GM12873 (cell line): ENCODE results near the gene TMEM150B.

ENCODE experiments used
- TF ChIP-seq, protein P1 (sequence below): IDR thresholded peaks from 2 replicates; pipeline ENCODE4 v1.5.1; 2012; ENCODE audit warnings: low read depth, mild to moderate bottlenecking, moderate library complexity, low read length, control low read depth; ENCODE audit not compliant: insufficient read depth; ENCODE audit errors: missing control alignments

TMEM150B gene

GRCh38 chr19:55341171-55341588 is 16.0 kb upstream of the TMEM150B start:
- TF ChIP-seq, protein P1, sequence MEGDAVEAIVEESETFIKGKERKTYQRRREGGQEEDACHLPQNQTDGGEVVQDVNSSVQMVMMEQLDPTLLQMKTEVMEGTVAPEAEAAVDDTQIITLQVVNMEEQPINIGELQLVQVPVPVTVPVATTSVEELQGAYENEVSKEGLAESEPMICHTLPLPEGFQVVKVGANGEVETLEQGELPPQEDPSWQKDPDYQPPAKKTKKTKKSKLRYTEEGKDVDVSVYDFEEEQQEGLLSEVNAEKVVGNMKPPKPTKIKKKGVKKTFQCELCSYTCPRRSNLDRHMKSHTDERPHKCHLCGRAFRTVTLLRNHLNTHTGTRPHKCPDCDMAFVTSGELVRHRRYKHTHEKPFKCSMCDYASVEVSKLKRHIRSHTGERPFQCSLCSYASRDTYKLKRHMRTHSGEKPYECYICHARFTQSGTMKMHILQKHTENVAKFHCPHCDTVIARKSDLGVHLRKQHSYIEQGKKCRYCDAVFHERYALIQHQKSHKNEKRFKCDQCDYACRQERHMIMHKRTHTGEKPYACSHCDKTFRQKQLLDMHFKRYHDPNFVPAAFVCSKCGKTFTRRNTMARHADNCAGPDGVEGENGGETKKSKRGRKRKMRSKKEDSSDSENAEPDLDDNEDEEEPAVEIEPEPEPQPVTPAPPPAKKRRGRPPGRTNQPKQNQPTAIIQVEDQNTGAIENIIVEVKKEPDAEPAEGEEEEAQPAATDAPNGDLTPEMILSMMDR, result no peak

DNA sequence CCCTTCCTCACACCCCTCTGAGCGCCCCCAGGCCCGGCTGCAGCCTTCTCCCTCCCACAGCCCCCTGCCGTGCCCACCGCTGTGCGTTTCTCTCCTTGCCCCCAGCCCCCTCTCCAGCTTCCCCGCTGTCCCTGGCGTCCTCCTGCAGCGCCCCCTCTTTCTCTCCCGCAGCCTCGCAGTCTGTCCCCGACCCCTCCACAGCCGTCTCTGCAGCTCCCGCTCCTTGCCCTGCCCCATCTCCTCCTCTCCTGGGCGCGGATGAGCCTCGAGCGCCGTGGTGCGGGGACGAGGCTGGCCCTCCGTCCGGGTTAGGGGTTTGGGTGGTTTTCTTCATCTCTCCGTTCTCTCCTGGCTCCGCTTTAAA is 15.6 kb upstream of the TMEM150B start:
- TF ChIP-seq, protein P1, result no peak

DNA sequence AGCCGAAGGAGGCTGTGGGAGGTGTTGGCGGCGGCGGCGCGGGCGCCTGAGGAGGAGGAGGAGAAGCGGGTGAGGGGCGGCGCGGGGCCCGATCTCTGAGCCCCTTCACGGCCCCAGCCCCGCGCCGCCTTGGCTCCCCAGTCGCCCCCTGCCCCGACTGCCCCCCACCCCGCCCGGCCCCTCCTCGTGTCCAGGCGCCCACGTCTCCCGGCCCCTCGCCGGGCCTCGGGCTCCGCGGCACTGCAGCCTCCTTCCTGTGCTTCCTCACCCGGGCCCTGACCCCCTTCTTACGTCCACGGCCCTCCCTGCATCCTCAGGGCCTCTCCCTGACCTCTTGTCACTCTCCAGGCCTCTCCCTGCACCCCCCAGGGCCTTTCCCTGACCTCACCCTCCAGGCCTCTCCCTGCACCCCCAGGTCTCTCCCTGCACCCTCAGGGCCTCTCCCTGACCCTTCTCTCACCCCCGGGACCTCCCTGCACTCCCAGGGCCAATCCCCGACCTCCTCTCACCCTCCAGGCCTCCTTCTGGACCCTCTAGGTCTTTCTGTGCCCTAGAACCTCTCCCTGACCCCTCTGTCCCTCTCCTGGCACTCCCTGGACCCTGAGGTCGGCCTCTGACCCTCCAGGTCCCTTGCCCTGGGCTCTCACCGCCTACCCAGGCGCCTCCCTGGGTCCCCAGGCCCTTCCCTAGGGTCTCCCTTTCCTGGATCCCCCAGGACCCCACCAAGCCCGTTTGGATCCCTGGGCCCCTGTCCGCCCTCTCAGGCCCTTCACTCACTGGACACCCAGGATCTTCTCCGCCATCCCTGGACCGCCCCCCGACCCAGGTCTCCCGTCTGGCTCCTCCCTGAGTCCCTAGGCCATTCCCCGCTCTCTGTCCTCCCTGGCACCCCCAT is 15.0 kb upstream of the TMEM150B start:
- TF ChIP-seq, protein P1, result no peak

- TF ChIP-seq, protein P1, result no peak
Observed at GRCh38 chr19:55339105-55339888, 14.2 kb upstream of the TMEM150B start, which contains the start of gene KMT5C. Gene KMT5C (plus strand): TSS chr19:55339876. CDS start chr19:55341937, 2,061 bp downstream.

DNA sequence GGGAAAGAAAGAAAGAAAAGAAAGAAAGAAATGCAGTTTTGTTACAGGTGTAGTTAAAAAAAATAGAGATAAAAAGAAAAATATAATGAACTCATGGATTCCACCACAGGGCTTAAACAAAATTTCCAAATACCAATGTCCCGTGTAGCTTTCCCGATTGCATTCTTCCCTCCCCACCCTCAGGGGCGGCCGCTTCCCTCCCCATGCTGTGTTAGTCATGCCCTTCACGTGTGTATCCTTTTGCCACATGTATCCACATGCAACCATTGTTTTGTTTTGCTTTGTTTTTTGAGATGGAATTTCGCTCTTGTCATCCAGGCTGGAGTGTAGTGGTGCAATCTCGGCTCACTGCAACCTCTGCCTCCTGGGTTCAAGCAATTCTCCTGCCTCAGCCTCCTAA is 11.0 kb upstream of the TMEM150B start:
- TF ChIP-seq, protein P1, result no peak

DNA sequence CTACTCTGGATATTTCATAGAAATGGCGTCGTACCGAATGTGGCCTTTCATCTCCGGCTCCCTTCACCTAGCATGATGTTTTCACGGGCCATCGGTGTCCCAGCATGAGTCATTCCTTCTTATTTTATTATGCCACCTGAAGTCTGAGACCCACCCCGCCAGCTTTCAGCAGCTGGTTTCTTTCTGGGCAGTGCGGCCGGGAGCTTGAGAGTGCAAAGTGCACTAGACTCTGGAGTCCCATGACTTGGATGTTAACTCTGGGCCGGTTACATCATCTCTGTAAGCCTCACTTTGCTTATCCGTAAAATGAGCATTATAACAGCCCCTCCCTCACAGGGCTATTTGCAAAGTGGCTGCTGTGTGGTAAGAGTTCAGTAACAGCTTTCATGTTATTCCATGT is 8.7 kb upstream of the TMEM150B start:
- TF ChIP-seq, protein P1, result no peak

GRCh38 chr19:55324662-55325061 is 479 bp downstream of the TMEM150B start:
- TF ChIP-seq, protein P1, result no peak
